SU-DHL-6 (cell line): Measurements from ENCODE around the gene GABBR1.

ENCODE experiments used
- CTCF ChIP-seq: fragments of 200-600 bp; sonication (generic); IDR thresholded peaks from one replicate; pipeline ENCODE4 v1.5.1; 2017; ENCODE audit warnings: antibody characterized with exemption, mild to moderate bottlenecking, low read length, moderate library complexity; ENCODE audit not compliant: insufficient read depth, poor library complexity, severe bottlenecking
- EZH2phosphoT487 ChIP-seq: fragments of 200-600 bp; sonication (generic), shearing (Covaris generic); conservative IDR thresholded peaks from 2 replicates; pipeline ENCODE4 v1.6.1; 2018; ENCODE audit warnings: mild to moderate bottlenecking, antibody characterized with exemption, low read length, moderate library complexity, mixed read lengths

GRCh38 chr6:29558439-29559079 is 74.4 kb downstream of the GABBR1 start:
- no peak for TF ChIP-seq CTCF
- TF ChIP-seq EZH2phosphoT487, result no peak
